MCF 10A (cell line): ENCODE data around the gene DMBT1. TPM values are rescaled to one million over a fixed set of nuclear protein-coding genes. Genes with fewer than 3 reads are reported as not detected.

Experiments used
- BruUV-seq: library from RNA; stranded (reverse); fragments of 400-500 nt; replicated peaks from 2 replicates; lab custom pipeline; 2021; lab: Mats Ljungman, UMichigan
- CTCF ChIA-PET: fragments of 300-600 bp; sonication (Branson Sonifier 250); formaldehyde crosslinking; extraction: SDS; loops from one replicate; lab custom pipeline; 2021; ENCODE audit warnings: antibody characterized with exemption, inconsistent platforms; lab: Yijun Ruan, JAX
- POLR2A ChIA-PET: fragments of 300-600, 350-650 bp; sonication (Branson Sonifier 250); formaldehyde crosslinking; extraction: SDS; loops from one replicate; lab custom pipeline; 2020; ENCODE audit warnings: antibody characterized with exemption, inconsistent platforms; lab: Yijun Ruan, JAX
- DNase-seq: peaks from one replicate; pipeline ENCODE4 v3.0.0-alpha.2; 2018; ENCODE audit not compliant: unreplicated experiment
- H3K27ac Mint-ChIP-seq: one replicate; pipeline ENCODE4 v1.8.0; 2022; ENCODE audit warnings: mild to moderate bottlenecking, low read depth, mixed read lengths; ENCODE audit not compliant: unreplicated experiment
- H3K27me3 Mint-ChIP-seq: one replicate; pipeline ENCODE4 v1.8.0; 2022; ENCODE audit warnings: mixed read lengths; ENCODE audit not compliant: insufficient read depth, unreplicated experiment
- H3K36me3 Mint-ChIP-seq: one replicate; pipeline ENCODE4 v1.8.0; 2022; ENCODE audit warnings: mild to moderate bottlenecking, moderate library complexity, mixed read lengths; ENCODE audit not compliant: insufficient read depth, unreplicated experiment
- H3K4me1 Mint-ChIP-seq: one replicate; pipeline ENCODE4 v1.8.0; 2022; ENCODE audit warnings: mixed read lengths; ENCODE audit not compliant: insufficient read depth, unreplicated experiment
- H3K4me3 Mint-ChIP-seq: one replicate; pipeline ENCODE4 v1.8.0; 2022; ENCODE audit warnings: mild to moderate bottlenecking, moderate library complexity, mixed read lengths; ENCODE audit not compliant: unreplicated experiment
- H3K9me3 Mint-ChIP-seq: one replicate; pipeline ENCODE4 v1.8.0; 2022; ENCODE audit warnings: mixed read lengths; ENCODE audit not compliant: unreplicated experiment
- intact Hi-C: fragments of 100-400 bp; cut with micrococcal nuclease; formaldehyde crosslinking; loops from 2 replicates; pipeline ENCODE4 v1.14.1; 2022
- total RNA-seq: library from RNA; stranded (reverse); gene quantifications from 2 replicates; pipeline ENCODE4 v1.2.3, GENCODE V29; 2022
- TF ChIP-seq, protein P1 (sequence below): fragments of 200-600 bp; IDR thresholded peaks from one replicate; pipeline ENCODE4 v1.8.0; 2022; ENCODE audit warnings: antibody characterized with exemption, mild to moderate bottlenecking; ENCODE audit not compliant: unreplicated experiment

The DMBT1 gene
- total RNA-seq, 1 experiment from 2014 or later, result 7.6 TPM

- intact Hi-C loops, result no loop called here
- H3K4me3 Mint-ChIP-seq, result no peak overlapping the region
- ChIA-PET POLR2A (no interaction called here), CTCF (no interaction called here)
- DNase-seq, result no peak
- H3K9me3 Mint-ChIP-seq, result no peaks in the 10 kb centered on the region
- no peak overlapping the region for H3K27ac Mint-ChIP-seq
- H3K4me1 Mint-ChIP-seq, result peaks cover 6% of the 10 kb centered on the region
- H3K27me3 Mint-ChIP-seq, result no peaks in the 10 kb centered on the region
- BruUV-seq, result no TSS peak
- TF ChIP-seq, protein P1, sequence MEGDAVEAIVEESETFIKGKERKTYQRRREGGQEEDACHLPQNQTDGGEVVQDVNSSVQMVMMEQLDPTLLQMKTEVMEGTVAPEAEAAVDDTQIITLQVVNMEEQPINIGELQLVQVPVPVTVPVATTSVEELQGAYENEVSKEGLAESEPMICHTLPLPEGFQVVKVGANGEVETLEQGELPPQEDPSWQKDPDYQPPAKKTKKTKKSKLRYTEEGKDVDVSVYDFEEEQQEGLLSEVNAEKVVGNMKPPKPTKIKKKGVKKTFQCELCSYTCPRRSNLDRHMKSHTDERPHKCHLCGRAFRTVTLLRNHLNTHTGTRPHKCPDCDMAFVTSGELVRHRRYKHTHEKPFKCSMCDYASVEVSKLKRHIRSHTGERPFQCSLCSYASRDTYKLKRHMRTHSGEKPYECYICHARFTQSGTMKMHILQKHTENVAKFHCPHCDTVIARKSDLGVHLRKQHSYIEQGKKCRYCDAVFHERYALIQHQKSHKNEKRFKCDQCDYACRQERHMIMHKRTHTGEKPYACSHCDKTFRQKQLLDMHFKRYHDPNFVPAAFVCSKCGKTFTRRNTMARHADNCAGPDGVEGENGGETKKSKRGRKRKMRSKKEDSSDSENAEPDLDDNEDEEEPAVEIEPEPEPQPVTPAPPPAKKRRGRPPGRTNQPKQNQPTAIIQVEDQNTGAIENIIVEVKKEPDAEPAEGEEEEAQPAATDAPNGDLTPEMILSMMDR, result no peak
- H3K36me3 Mint-ChIP-seq, result no peaks in the 10 kb centered on the region
These were observed 10.1 kb upstream of the DMBT1 start for GRCh38 chr10:122550427-122550826.

DNA sequence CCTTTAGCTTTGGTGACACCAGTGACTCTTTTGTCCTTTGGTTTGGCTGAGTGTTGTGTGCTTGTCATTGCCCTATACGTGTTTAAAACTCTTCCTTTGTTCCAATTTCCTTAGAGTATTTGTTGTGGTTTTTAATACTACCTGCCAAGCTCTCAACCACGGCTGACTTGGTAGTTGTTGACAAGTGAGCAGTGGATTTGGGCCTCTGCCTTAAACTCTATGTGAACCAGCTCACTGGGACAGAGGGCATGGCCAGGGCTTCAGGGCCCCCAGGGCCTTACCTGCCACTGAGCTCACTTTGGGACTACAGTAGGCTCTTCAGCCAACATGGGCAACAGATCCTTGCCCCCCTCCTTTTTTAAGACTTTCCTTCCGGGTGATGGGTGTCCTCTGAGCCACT lies 9.6 kb upstream of the DMBT1 start:
- H3K4me3 Mint-ChIP-seq, result no peak overlapping the region
- H3K4me1 Mint-ChIP-seq, result peaks cover 6% of the 10 kb centered on the region
- H3K27me3 Mint-ChIP-seq, result no peaks in the 10 kb centered on the region
- ChIA-PET CTCF (no interaction called here), POLR2A (no interaction called here)
- no peak overlapping the region for H3K27ac Mint-ChIP-seq
- TF ChIP-seq, protein P1, result no peak
- intact Hi-C loops, result no loop called here
- no TSS peak for BruUV-seq
- H3K36me3 Mint-ChIP-seq, result no peaks in the 10 kb centered on the region
- H3K9me3 Mint-ChIP-seq, result no peaks in the 10 kb centered on the region
- DNase-seq, result no peak

GRCh38 chr10:122551450-122551849 lies 9.1 kb upstream of the DMBT1 start:
- Mint-ChIP-seq H3K4me1 (peaks cover 6% of the 10 kb centered on the region), H3K36me3 (no peaks in the 10 kb centered on the region), H3K27ac (no peak overlapping the region), H3K4me3 (no peak overlapping the region), H3K27me3 (no peaks in the 10 kb centered on the region), H3K9me3 (no peaks in the 10 kb centered on the region)
- ChIA-PET CTCF (no interaction called here), POLR2A (no interaction called here)
- BruUV-seq, result no TSS peak
- intact Hi-C loops, result no loop called here
- TF ChIP-seq, protein P1, result no peak
- DNase-seq, result no peak

DNA sequence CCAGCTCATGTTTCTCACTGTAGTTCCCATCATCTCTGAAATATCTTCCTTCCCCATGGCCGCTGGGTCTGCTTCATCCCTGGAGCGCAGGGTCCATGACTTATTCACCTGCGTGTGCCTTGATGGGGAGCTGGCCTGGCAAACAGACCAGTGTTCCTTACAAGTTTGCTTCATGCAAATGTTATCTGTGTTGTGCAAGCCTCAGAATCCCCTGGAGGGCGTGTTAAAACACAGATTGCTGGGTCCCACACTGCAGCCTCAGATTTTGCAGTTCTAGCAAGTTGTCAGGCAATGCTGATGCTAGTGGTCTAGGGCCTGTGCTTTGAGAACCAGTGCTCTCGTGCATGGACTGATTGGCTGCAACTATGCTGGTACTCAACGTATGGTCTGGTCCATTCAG lies 7.2 kb upstream of the DMBT1 start:
- BruUV-seq, result no TSS peak
- intact Hi-C loops, result no loop called here
- TF ChIP-seq, protein P1, result no peak
- no peaks in the 10 kb centered on the region for H3K36me3 Mint-ChIP-seq
- no peak for DNase-seq
- ChIA-PET POLR2A (no interaction called here), CTCF (no interaction called here)
- no peak overlapping the region for H3K27ac Mint-ChIP-seq
- H3K9me3 Mint-ChIP-seq, result no peaks in the 10 kb centered on the region
- H3K4me1 Mint-ChIP-seq, result peaks cover 6% of the 10 kb centered on the region
- H3K27me3 Mint-ChIP-seq, result no peaks in the 10 kb centered on the region
- H3K4me3 Mint-ChIP-seq, result no peak overlapping the region
